Upper lobe of left lung (tissue), 6 donors: ENCODE measurements around the gene HNF4A. TPM values are rescaled to one million over a fixed set of nuclear protein-coding genes. Genes with fewer than 3 reads are reported as not detected.
"Not testable (repeated sequence)": the region's sequence is repeated elsewhere in the genome, so short reads cannot be mapped to it uniquely, and the experiment has no call there.

Experiments
- ATAC-seq, 2 donors: fragments of 200-7000 bp; cut with Tn5 transposase; one replicate each; pipeline ENCODE4 v1.9.1; 2022; ENCODE audit warnings: mild to moderate bottlenecking in 2 of 2, moderate library complexity in 2 of 2; ENCODE audit not compliant: low FRiP score in 2 of 2
- DNase-seq, 2 donors: peaks; one replicate each; pipeline ENCODE4 v3.0.0-alpha.2; 2019 to 2020
- H3K27ac ChIP-seq, 4 donors: fragments of 200-600 bp; sonication (generic); one replicate each; pipeline ENCODE4 v1.5.1; 2016 to 2019
- H3K27me3 ChIP-seq, 4 donors: fragments of 200-600 bp; sonication (generic); one replicate each; pipeline ENCODE4 v1.5.1; 2017 to 2019
- H3K36me3 ChIP-seq, 4 donors: fragments of 200-600 bp; sonication (generic); one replicate each; pipeline ENCODE4 v1.5.1; 2016 to 2019
- H3K4me1 ChIP-seq, 4 donors: fragments of 200-600 bp; sonication (generic); one replicate each; pipeline ENCODE4 v1.5.1; 2018 to 2019
- H3K4me3 ChIP-seq, 4 donors: fragments of 200-600 bp; sonication (generic); one replicate each; pipeline ENCODE4 v1.5.1; 2017 to 2019; ENCODE audit warnings: mild to moderate bottlenecking in 2 of 4, moderate library complexity in 1 of 4
- H3K9me3 ChIP-seq, 4 donors: fragments of 200-600 bp; sonication (generic); one replicate each; pipeline ENCODE4 v1.5.1; 2018 to 2019
- CTCF ChIP-seq, 6 experiments: fragments of 450-650 bp in 4 of 6; fragments of 200-600 bp in 2 of 6; sonication (generic) in 2 of 6; IDR thresholded peaks; one replicate each; pipeline ENCODE4 v1.5.1; 2016 to 2019; ENCODE audit warnings: antibody characterized with exemption in 6 of 6
- EP300 ChIP-seq, 4 donors: sonication (generic); formaldehyde crosslinking; IDR thresholded peaks; one replicate each; pipeline ENCODE4 v1.5.1; 2017; ENCODE audit warnings: antibody characterized with exemption in 4 of 4, control low read depth in 2 of 4
- POLR2A ChIP-seq, 4 donors: fragments of 450-650 bp; IDR thresholded peaks; one replicate each; pipeline ENCODE4 v1.5.1; 2016 to 2017; ENCODE audit warnings: antibody characterized with exemption in 4 of 4, mild to moderate bottlenecking in 2 of 4
- POLR2AphosphoS5 ChIP-seq, 2 donors: sonication (generic); formaldehyde crosslinking; IDR thresholded peaks; one replicate each; pipeline ENCODE4 v1.5.1; 2017; ENCODE audit warnings: antibody characterized with exemption in 2 of 2
- WGBS, 2 donors: methylation state at CpG; one replicate each; pipeline ENCODE4 v1.1.5; 2017 to 2018; 5-methylcytosine and 5-hydroxymethylcytosine counted together
- total RNA-seq, 6 donors: library from RNA; depleted of rRNA in 4 of 6; stranded (reverse); fragments of >200 nt in 4 of 6; gene quantifications; one replicate each; pipeline versions ENCODE4 v1.1.0 to v1.2.1, GENCODE V29; 2016 to 2021
- donor health status: DM: no; HTN: no; CAD: no; lungs with moderate emphysema.
- donor health status: DM: no; HTN: yes; CAD: no; lungs with severe emphysema.

Gene HNF4A
- total RNA-seq, 6 donors from 2014 or later, result under 0.01 to 0.74 (median 0.45) TPM; not detected in 2

GRCh38 chr20:44344723-44345122, 10.8 kb upstream of the HNF4A start:
- Histone ChIP-seq H3K27ac (no peak overlapping the region), H3K27me3 (no peaks in the 10 kb centered on the region), H3K36me3 (no peaks in the 10 kb centered on the region), H3K4me3 (no peak overlapping the region), H3K9me3 (no peaks in the 10 kb centered on the region), H3K4me1 (no peaks in the 10 kb centered on the region)
- TF ChIP-seq POLR2A (IDR thresholded peaks at IDR 0.05), result no peak
- no peak for TF ChIP-seq POLR2AphosphoS5 (IDR thresholded peaks at IDR 0.05)
- no peak for TF ChIP-seq EP300 (IDR thresholded peaks at IDR 0.05)
- no peak for TF ChIP-seq CTCF (IDR thresholded peaks at IDR 0.05)
- 70 to 72% methylated on average over 4 of the region's 4 CpGs for WGBS, 2 donors
- DNase-seq (no peak), ATAC-seq (no peak)

- Histone ChIP-seq H3K36me3 (no peaks in the 10 kb centered on the region), H3K4me3 (no peak overlapping the region), H3K4me1 (no peaks in the 10 kb centered on the region), H3K27me3 (no peaks in the 10 kb centered on the region), H3K27ac (no peak overlapping the region), H3K9me3 (no peaks in the 10 kb centered on the region)
- ATAC-seq (no peak), DNase-seq (no peak)
- TF ChIP-seq POLR2AphosphoS5 (IDR thresholded peaks at IDR 0.05), result no peak
- no peak for TF ChIP-seq CTCF (IDR thresholded peaks at IDR 0.05)
- TF ChIP-seq EP300 (IDR thresholded peaks at IDR 0.05), result no peak
- no peak for TF ChIP-seq POLR2A (IDR thresholded peaks at IDR 0.05)
- WGBS, 2 donors, result 85 to 90% methylated on average over 5 to 8 of the region's 8 CpGs
Measured at GRCh38 chr20:44345147-44345546, 10.4 kb upstream of the HNF4A start.

GRCh38 chr20:44345941-44346340, 9.6 kb upstream of the HNF4A start:
- WGBS, 2 donors, result 85 to 93% methylated on average over 10 of the region's 10 CpGs
- not testable (repeated sequence) for H3K4me3 ChIP-seq, H3K9me3 ChIP-seq, H3K36me3 ChIP-seq, H3K27me3 ChIP-seq, ATAC-seq, DNase-seq, H3K4me1 ChIP-seq, H3K27ac ChIP-seq

- no peak for ATAC-seq
- no peaks in the 10 kb centered on the region for H3K4me1 ChIP-seq
- WGBS, 2 donors, result 90 to 92% methylated on average over 4 of the region's 4 CpGs
- no peaks in the 10 kb centered on the region for H3K9me3 ChIP-seq
- no peaks in the 10 kb centered on the region for H3K27me3 ChIP-seq
- H3K4me3 ChIP-seq, result no peak overlapping the region
- TF ChIP-seq POLR2AphosphoS5 (IDR thresholded peaks at IDR 0.05) (no peak), POLR2A (IDR thresholded peaks at IDR 0.05) (no peak), EP300 (IDR thresholded peaks at IDR 0.05) (no peak), CTCF (IDR thresholded peaks at IDR 0.05) (no peak)
- no peaks in the 10 kb centered on the region for H3K36me3 ChIP-seq
- no peak overlapping the region for H3K27ac ChIP-seq
- no peak for DNase-seq
Measured at GRCh38 chr20:44348168-44348659, 7.3 kb upstream of the HNF4A start.

- Histone ChIP-seq H3K4me1 (no peaks in the 10 kb centered on the region), H3K9me3 (no peaks in the 10 kb centered on the region), H3K36me3 (no peaks in the 10 kb centered on the region), H3K27me3 (no peaks in the 10 kb centered on the region), H3K4me3 (no peak overlapping the region), H3K27ac (no peak overlapping the region)
- TF ChIP-seq POLR2AphosphoS5 (IDR thresholded peaks at IDR 0.05), result no peak
- TF ChIP-seq EP300 (IDR thresholded peaks at IDR 0.05), result no peak
- WGBS, 2 donors, result 63 to 64% methylated on average over 3 of the region's 3 CpGs
- no peak for DNase-seq
- ATAC-seq, result no peak
Measured at GRCh38 chr20:44349349-44349748, 6.2 kb upstream of the HNF4A start.

GRCh38 chr20:44350567-44350966, 4.9 kb upstream of the HNF4A start:
- Histone ChIP-seq H3K4me1 (no peaks in the 10 kb centered on the region), H3K9me3 (no peaks in the 10 kb centered on the region), H3K27me3 (no peaks in the 10 kb centered on the region), H3K27ac (no peak overlapping the region), H3K36me3 (no peaks in the 10 kb centered on the region), H3K4me3 (no peak overlapping the region)
- ATAC-seq (no peak), DNase-seq (no peak)
- no peak for TF ChIP-seq CTCF (IDR thresholded peaks at IDR 0.05)
- no peak for TF ChIP-seq POLR2AphosphoS5 (IDR thresholded peaks at IDR 0.05)
- no peak for TF ChIP-seq POLR2A (IDR thresholded peaks at IDR 0.05)
- no peak for TF ChIP-seq EP300 (IDR thresholded peaks at IDR 0.05)
- WGBS, 2 donors, result 86 to 92% methylated on average over 6 of the region's 6 CpGs
